GM23248 (cell line): ENCODE results near the gene MYADM.

Experiments
- EZH2 ChIP-seq: fragments of 200-600 bp; sonication (generic); IDR thresholded peaks from 2 replicates; pipeline ENCODE4 v1.6.1; 2018; ENCODE audit warnings: antibody characterized with exemption, mild to moderate bottlenecking; ENCODE audit not compliant: insufficient read depth, poor library complexity, severe bottlenecking
- EZH2phosphoT487 ChIP-seq: fragments of 200-600 bp; sonication (generic); IDR thresholded peaks from 2 replicates; pipeline ENCODE4 v1.6.1; 2018; ENCODE audit warnings: antibody characterized with exemption, moderate library complexity, mild to moderate bottlenecking, low read depth; ENCODE audit not compliant: insufficient read depth

GRCh38 chr19:53823380-53824120 is 44.1 kb upstream of the MYADM start:
- TF ChIP-seq EZH2 (no peak), EZH2phosphoT487 (no peak)
